ENCODE data around the gene F7. TPM values are rescaled to one million over a fixed set of nuclear protein-coding genes. Genes with fewer than 3 reads are reported as not detected.

F7 gene
- total RNA-seq, 4 donors from 2014 or later: not detected

GRCh38 chr13:113089693-113090414 is 15.7 kb upstream of the F7 start:
- Histone ChIP-seq H3K36me3 (peaks cover 14 to 36% of the 10 kb centered on the region in 2 donors), H3K9me3 (no peaks in the 10 kb centered on the region), H3K27me3 (no peaks in the 10 kb centered on the region), H3K4me3 (replicated peaks in 1 of 3) (no peak overlapping the region), H3K4me1 (no peaks in the 10 kb centered on the region), H3K27ac (no peak overlapping the region)
- intact Hi-C loops (cut with DNase I): no loop called here
- TF ChIP-seq POLR2A (IDR thresholded peaks at IDR 0.05) (no peak), CTCF (IDR thresholded peaks at IDR 0.05) (no peak)
- DNase-seq: no peak
- 89 to 91% methylated on average over 36 of the region's 36 CpGs for WGBS, 2 donors

GRCh38 chr13:113090415-113090770 is 15.2 kb upstream of the F7 start:
- no peak for DNase-seq
- Histone ChIP-seq H3K27ac (no peak overlapping the region), H3K9me3 (no peaks in the 10 kb centered on the region), H3K4me1 (no peaks in the 10 kb centered on the region), H3K4me3 (replicated peaks in 1 of 3) (no peak overlapping the region), H3K36me3 (peaks cover 14 to 31% of the 10 kb centered on the region in 2 donors), H3K27me3 (no peaks in the 10 kb centered on the region)
- TF ChIP-seq CTCF (IDR thresholded peaks at IDR 0.05): no peak
- TF ChIP-seq POLR2A (IDR thresholded peaks at IDR 0.05): no peak
- 88 to 97% methylated on average over 11 to 13 of the region's 13 CpGs for WGBS, 2 donors
- intact Hi-C loops (cut with DNase I): no loop called here

GRCh38 chr13:113090806-113091205 is 14.8 kb upstream of the F7 start:
- no peaks in the 10 kb centered on the region for H3K4me1 ChIP-seq
- H3K27me3 ChIP-seq: no peaks in the 10 kb centered on the region
- intact Hi-C loops (cut with DNase I): no loop called here
- no peak for DNase-seq
- H3K36me3 ChIP-seq: peaks cover 14 to 31% of the 10 kb centered on the region in 2 donors
- no peaks in the 10 kb centered on the region for H3K9me3 ChIP-seq
- no peak overlapping the region for H3K4me3 ChIP-seq (replicated peaks in 1 of 3)
- no peak overlapping the region for H3K27ac ChIP-seq
- TF ChIP-seq CTCF (IDR thresholded peaks at IDR 0.05) (no peak), POLR2A (IDR thresholded peaks at IDR 0.05) (no peak)
- WGBS, 2 donors: 93% methylated on average over 24 of the region's 24 CpGs

- DNase-seq: no peak
- no peaks in the 10 kb centered on the region for H3K27me3 ChIP-seq
- H3K4me3 ChIP-seq (replicated peaks in 1 of 3): no peak overlapping the region
- no peak overlapping the region for H3K27ac ChIP-seq
- no peak for TF ChIP-seq CTCF (IDR thresholded peaks at IDR 0.05)
- no peak for TF ChIP-seq POLR2A (IDR thresholded peaks at IDR 0.05)
- intact Hi-C loops (cut with DNase I): no loop called here
- 86 to 89% methylated on average over 14 to 27 of the region's 30 CpGs for WGBS, 2 donors
- H3K9me3 ChIP-seq: no peaks in the 10 kb centered on the region
- H3K4me1 ChIP-seq: no peaks in the 10 kb centered on the region
- peaks cover 14 to 31% of the 10 kb centered on the region in 2 donors for H3K36me3 ChIP-seq
Observed at GRCh38 chr13:113091211-113091771, 14.3 kb upstream of the F7 start.

Measured in thyroid gland (tissue), 4 donors.